Smooth muscle cell (in vitro differentiated cells): Measurements from ENCODE around the gene NOTO. TPM values are rescaled to one million over a fixed set of nuclear protein-coding genes. Genes with fewer than 3 reads are reported as not detected.

ENCODE experiments used
- DNase-seq: peaks from one replicate; lab custom pipeline; 2025; ENCODE audit not compliant: unreplicated experiment; lab: John Stamatoyannopoulos, UW
- H2AFZ ChIP-seq: fragments of 200-600 bp; sonication (generic); 2 replicates; pipeline ENCODE4 v1.6.0; 2016; ENCODE audit warnings: antibody characterized with exemption, low read depth, mild to moderate bottlenecking
- H3F3A ChIP-seq: fragments of 200-600 bp; sonication (generic); 2 replicates; pipeline ENCODE4 v1.6.0; 2017; ENCODE audit warnings: antibody characterized with exemption, low read depth
- H3K27ac ChIP-seq: fragments of 200-600 bp; sonication (generic); 2 replicates; pipeline ENCODE4 v1.5.1; 2016; ENCODE audit warnings: low read depth, mild to moderate bottlenecking
- H3K27me3 ChIP-seq: fragments of 200-600 bp; sonication (generic); 2 replicates; pipeline ENCODE4 v1.6.1; 2016; ENCODE audit warnings: low read depth, mild to moderate bottlenecking
- H3K36me3 ChIP-seq: fragments of 200-600 bp; sonication (generic); 2 replicates; pipeline ENCODE4 v1.5.1; 2016; ENCODE audit warnings: low read depth
- H3K4me1 ChIP-seq: fragments of 200-600 bp; sonication (generic); 2 replicates; pipeline ENCODE4 v1.5.1; 2016; ENCODE audit warnings: low read depth
- H3K4me2 ChIP-seq: fragments of 200-600 bp; sonication (generic); 2 replicates; pipeline ENCODE4 v1.6.0; 2016; ENCODE audit warnings: mild to moderate bottlenecking
- H3K4me3 ChIP-seq: fragments of 200-600 bp; sonication (generic); 2 replicates; pipeline ENCODE4 v1.5.1; 2016; ENCODE audit warnings: mild to moderate bottlenecking
- H3K79me2 ChIP-seq: fragments of 200-600 bp; sonication (generic); 2 replicates; pipeline ENCODE4 v1.6.0; 2016; ENCODE audit warnings: low read depth, mild to moderate bottlenecking
- H3K9ac ChIP-seq: fragments of 200-600 bp; sonication (generic); 2 replicates; pipeline ENCODE4 v1.6.0; 2016; ENCODE audit warnings: low read depth
- H3K9me3 ChIP-seq: fragments of 200-600 bp; sonication (generic); replicated peaks from 2 replicates; pipeline ENCODE4 v1.5.1; 2016; ENCODE audit warnings: low read depth
- H4K20me1 ChIP-seq: fragments of 200-600 bp; sonication (generic); 2 replicates; pipeline ENCODE4 v1.6.0; 2016; ENCODE audit warnings: low read depth
- CTCF ChIP-seq: fragments of 200-600 bp; sonication (generic); IDR thresholded peaks from 2 replicates; pipeline ENCODE4 v1.5.1; 2017; ENCODE audit warnings: borderline replicate concordance, mild to moderate bottlenecking, antibody characterized with exemption; ENCODE audit not compliant: insufficient read depth, poor library complexity, severe bottlenecking
- WGBS: methylation state at CpG from one replicate; pipeline ENCODE4 v1.1.7; 2016; ENCODE audit warnings: low lambda C conversion rate; 5-methylcytosine and 5-hydroxymethylcytosine counted together
- polyA plus RNA-seq: library from polyadenylated mRNA; unstranded; fragments of >200 nt; fragmentation: Nextera tagmentation; extraction: Ambion mirVana; gene quantifications from 2 replicates; pipeline ENCODE4 v1.2.1, GENCODE V29; 2016
- total RNA-seq: library from RNA; depleted of rRNA; stranded (reverse); fragments of >200 nt; gene quantifications from 2 replicates; pipeline ENCODE4 v1.2.3, GENCODE V29; 2014

The NOTO gene
- total and polyA plus RNA-seq, 2 experiments from 2014 or later, result not detected

- Histone ChIP-seq H3K79me2 (no peaks in the 10 kb centered on the region), H3K9me3 (no peaks in the 10 kb centered on the region), H4K20me1 (no peaks in the 10 kb centered on the region), H3K4me3 (peak overlapping the region; percentile 38), H3K4me1 (no peaks in the 10 kb centered on the region), H3K9ac (no peak overlapping the region), H3K27me3 (peaks cover 69% of the 10 kb centered on the region), H3F3A (no peaks in the 10 kb centered on the region), H2AFZ (no peak overlapping the region), H3K4me2 (peak overlapping the region; percentile 82), H3K27ac (no peak overlapping the region), H3K36me3 (no peaks in the 10 kb centered on the region)
- TF ChIP-seq CTCF, result no peak
- no peak for DNase-seq
- 7% methylated on average over 38 of the region's 44 CpGs for WGBS
Observed at GRCh38 chr2:73203055-73203681, 794 bp downstream of the NOTO start.

GRCh38 chr2:73205611-73206010, 3.2 kb downstream of the NOTO start:
- 73% methylated on average over 6 of the region's 6 CpGs for whole genome bisulfite sequencing
- no peaks in the 10 kb centered on the region for H3F3A ChIP-seq
- H3K4me3 ChIP-seq, result no peak overlapping the region
- H3K9ac ChIP-seq, result no peak overlapping the region
- H3K36me3 ChIP-seq, result no peaks in the 10 kb centered on the region
- H3K27me3 ChIP-seq, result peaks cover 56% of the 10 kb centered on the region
- H3K4me1 ChIP-seq, result no peaks in the 10 kb centered on the region
- no peak for TF ChIP-seq CTCF
- H4K20me1 ChIP-seq, result no peaks in the 10 kb centered on the region
- H3K79me2 ChIP-seq, result no peaks in the 10 kb centered on the region
- no peak overlapping the region for H3K4me2 ChIP-seq
- no peaks in the 10 kb centered on the region for H3K9me3 ChIP-seq
- H2AFZ ChIP-seq, result no peak overlapping the region
- DNase-seq, result no peak
- H3K27ac ChIP-seq, result no peak overlapping the region

GRCh38 chr2:73208258-73208657, 5.9 kb downstream of the NOTO start:
- Histone ChIP-seq H3F3A (peaks cover 5% of the 10 kb centered on the region), H3K79me2 (no peaks in the 10 kb centered on the region), H2AFZ (no peak overlapping the region), H3K36me3 (no peaks in the 10 kb centered on the region), H3K9ac (no peak overlapping the region), H3K27ac (no peak overlapping the region), H4K20me1 (no peaks in the 10 kb centered on the region), H3K4me2 (no peak overlapping the region), H3K4me1 (no peaks in the 10 kb centered on the region), H3K9me3 (no peaks in the 10 kb centered on the region), H3K27me3 (peaks cover 29% of the 10 kb centered on the region), H3K4me3 (no peak overlapping the region)
- no peak for DNase-seq
- 87% methylated on average over 3 of the region's 3 CpGs for WGBS
- TF ChIP-seq CTCF, result no peak

GRCh38 chr2:73210019-73210418, 7.6 kb downstream of the NOTO start:
- Histone ChIP-seq H3K4me3 (no peak overlapping the region), H3K27ac (no peak overlapping the region), H2AFZ (no peak overlapping the region), H3K27me3 (peaks cover 14% of the 10 kb centered on the region), H3K79me2 (peaks cover 4% of the 10 kb centered on the region), H3K36me3 (no peaks in the 10 kb centered on the region), H3K4me1 (peaks cover 4% of the 10 kb centered on the region), H3K4me2 (no peak overlapping the region), H3K9me3 (no peaks in the 10 kb centered on the region), H3K9ac (no peak overlapping the region), H3F3A (peaks cover 7% of the 10 kb centered on the region), H4K20me1 (no peaks in the 10 kb centered on the region)
- DNase-seq, result no peak
- 80% methylated on average over 4 of the region's 4 CpGs for whole genome bisulfite sequencing
- no peak for TF ChIP-seq CTCF
